Measurements from ENCODE around the gene IL1RL1.

DNA sequence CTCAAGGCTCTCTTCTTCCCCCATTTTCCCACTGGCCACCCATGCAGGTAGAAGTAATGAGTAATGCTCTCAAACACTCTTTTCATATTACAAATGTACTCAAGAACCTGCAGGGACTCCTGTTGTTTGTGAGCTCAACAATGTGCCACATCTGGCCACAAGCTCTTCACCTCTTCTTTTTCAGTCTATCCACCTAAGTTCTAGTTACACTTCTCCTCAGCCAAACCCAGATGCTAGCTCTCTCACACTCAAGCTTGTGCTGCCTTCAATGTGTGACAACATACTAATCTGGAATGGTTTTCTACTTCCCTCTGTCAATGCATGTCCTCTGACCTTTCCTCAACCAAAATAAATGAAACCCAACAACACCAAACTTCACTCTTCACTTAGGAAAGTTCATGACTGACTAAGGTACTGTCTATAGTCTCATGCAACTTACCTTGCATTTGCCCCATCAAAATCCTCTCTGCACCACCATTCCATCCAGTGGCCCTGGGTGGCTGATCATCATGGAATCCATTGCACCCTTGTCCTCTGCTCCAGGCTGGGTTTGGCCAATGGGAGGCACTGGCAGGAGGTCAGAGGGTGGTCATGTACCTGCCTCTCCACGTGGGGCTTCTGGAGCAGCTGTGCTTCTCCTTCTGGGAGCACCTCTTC lies 38.9 kb downstream of the IL1RL1 start:
- no peak for TF ChIP-seq ZNF114 (tag by site-specific recombination; IDR thresholded peaks at IDR 0.05)
- TF ChIP-seq, protein P1, sequence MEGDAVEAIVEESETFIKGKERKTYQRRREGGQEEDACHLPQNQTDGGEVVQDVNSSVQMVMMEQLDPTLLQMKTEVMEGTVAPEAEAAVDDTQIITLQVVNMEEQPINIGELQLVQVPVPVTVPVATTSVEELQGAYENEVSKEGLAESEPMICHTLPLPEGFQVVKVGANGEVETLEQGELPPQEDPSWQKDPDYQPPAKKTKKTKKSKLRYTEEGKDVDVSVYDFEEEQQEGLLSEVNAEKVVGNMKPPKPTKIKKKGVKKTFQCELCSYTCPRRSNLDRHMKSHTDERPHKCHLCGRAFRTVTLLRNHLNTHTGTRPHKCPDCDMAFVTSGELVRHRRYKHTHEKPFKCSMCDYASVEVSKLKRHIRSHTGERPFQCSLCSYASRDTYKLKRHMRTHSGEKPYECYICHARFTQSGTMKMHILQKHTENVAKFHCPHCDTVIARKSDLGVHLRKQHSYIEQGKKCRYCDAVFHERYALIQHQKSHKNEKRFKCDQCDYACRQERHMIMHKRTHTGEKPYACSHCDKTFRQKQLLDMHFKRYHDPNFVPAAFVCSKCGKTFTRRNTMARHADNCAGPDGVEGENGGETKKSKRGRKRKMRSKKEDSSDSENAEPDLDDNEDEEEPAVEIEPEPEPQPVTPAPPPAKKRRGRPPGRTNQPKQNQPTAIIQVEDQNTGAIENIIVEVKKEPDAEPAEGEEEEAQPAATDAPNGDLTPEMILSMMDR (tag by site-specific recombination; IDR thresholded peaks at IDR 0.05) = no peak
- TF ChIP-seq ZNF530 (tag by site-specific recombination; IDR thresholded peaks at IDR 0.05; ENCODE audit: low read depth) = no peak
- TF ChIP-seq, protein P2, sequence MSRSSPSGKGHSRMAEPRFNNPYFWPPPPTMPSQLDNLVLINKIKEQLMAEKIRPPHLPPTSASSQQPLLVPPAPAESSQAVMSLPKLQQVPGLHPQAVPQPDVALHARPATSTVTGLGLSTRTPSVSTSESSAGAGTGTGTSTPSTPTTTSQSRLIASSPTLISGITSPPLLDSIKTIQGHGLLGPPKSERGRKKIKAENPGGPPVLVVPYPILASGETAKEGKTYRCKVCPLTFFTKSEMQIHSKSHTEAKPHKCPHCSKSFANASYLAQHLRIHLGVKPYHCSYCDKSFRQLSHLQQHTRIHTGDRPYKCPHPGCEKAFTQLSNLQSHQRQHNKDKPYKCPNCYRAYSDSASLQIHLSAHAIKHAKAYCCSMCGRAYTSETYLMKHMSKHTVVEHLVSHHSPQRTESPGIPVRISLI (tag by site-specific recombination; IDR thresholded peaks at IDR 0.05) = no peak
- no peak for TF ChIP-seq ZNF677 (tag by site-specific recombination; IDR thresholded peaks at IDR 0.05)
- TF ChIP-seq, protein P3, sequence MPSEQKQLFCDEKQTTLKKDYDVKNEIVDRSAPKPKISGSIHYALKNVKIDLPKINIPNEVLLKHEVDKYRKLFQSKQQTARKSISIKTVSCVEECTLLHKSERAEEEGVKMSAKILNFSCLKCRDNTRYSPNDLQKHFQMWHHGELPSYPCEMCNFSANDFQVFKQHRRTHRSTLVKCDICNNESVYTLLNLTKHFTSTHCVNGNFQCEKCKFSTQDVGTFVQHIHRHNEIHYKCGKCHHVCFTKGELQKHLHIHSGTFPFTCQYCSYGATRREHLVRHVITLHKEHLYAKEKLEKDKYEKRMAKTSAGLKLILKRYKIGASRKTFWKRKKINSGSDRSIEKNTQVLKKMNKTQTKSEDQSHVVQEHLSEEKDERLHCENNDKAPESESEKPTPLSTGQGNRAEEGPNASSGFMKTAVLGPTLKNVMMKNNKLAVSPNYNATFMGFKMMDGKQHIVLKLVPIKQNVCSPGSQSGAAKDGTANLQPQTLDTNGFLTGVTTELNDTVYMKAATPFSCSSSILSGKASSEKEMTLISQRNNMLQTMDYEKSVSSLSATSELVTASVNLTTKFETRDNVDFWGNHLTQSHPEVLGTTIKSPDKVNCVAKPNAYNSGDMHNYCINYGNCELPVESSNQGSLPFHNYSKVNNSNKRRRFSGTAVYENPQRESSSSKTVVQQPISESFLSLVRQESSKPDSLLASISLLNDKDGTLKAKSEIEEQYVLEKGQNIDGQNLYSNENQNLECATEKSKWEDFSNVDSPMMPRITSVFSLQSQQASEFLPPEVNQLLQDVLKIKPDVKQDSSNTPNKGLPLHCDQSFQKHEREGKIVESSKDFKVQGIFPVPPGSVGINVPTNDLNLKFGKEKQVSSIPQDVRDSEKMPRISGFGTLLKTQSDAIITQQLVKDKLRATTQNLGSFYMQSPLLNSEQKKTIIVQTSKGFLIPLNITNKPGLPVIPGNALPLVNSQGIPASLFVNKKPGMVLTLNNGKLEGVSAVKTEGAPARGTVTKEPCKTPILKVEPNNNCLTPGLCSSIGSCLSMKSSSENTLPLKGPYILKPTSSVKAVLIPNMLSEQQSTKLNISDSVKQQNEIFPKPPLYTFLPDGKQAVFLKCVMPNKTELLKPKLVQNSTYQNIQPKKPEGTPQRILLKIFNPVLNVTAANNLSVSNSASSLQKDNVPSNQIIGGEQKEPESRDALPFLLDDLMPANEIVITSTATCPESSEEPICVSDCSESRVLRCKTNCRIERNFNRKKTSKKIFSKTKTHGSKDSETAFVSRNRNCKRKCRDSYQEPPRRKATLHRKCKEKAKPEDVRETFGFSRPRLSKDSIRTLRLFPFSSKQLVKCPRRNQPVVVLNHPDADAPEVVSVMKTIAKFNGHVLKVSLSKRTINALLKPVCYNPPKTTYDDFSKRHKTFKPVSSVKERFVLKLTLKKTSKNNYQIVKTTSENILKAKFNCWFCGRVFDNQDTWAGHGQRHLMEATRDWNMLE (tag by site-specific recombination; conservative IDR thresholded peaks at IDR 0.05; ENCODE audit: low read depth) = no peak
